K562 (cell line): ENCODE results near the gene HARS1. TPM values are rescaled to one million over a fixed set of nuclear protein-coding genes. Genes with fewer than 3 reads are reported as not detected.

ENCODE experiments used
- GABPB1 ChIP-seq: sonication (generic); formaldehyde crosslinking; IDR thresholded peaks from 2 replicates; pipeline ENCODE4 v1.8.0; 2022; ENCODE audit warnings: mild to moderate bottlenecking, missing genetic modification reagents
- KDM5B ChIP-seq: fragments of 200-600 bp; sonication (generic); IDR thresholded peaks from 2 replicates; pipeline ENCODE4 v1.6.1; 2012; ENCODE audit warnings: low read depth, mild to moderate bottlenecking, moderate library complexity, low read length, control low read depth, inconsistent platforms; ENCODE audit not compliant: insufficient replicate concordance
- MXI1 ChIP-seq: IDR thresholded peaks from 2 replicates; pipeline ENCODE4 v1.6.1; 2011; ENCODE audit warnings: low read depth, mild to moderate bottlenecking, improper control_type of control experiment, low read length
- NFIC ChIP-seq: fragments of 450-650 bp; IDR thresholded peaks from 2 replicates; pipeline ENCODE4 v1.6.1; 2017; ENCODE audit warnings: mild to moderate bottlenecking, inconsistent platforms
- NR4A1 ChIP-seq, 2 experiments: fragments of 250-450 bp in 1 of 2; fragments of 450-650 bp in 1 of 2; sonication (Bioruptor Pico) in 1 of 2; IDR thresholded peaks; 2 replicates each; pipeline versions ENCODE4 v1.4.0 to v1.6.1; 2016 to 2020; ENCODE audit warnings: mild to moderate bottlenecking in 2 of 2, missing compliant biosample characterization in 1 of 2, missing genetic modification characterization in 1 of 2, moderate library complexity in 1 of 2
- NUFIP1 ChIP-seq: fragments of 450-650 bp; IDR thresholded peaks from 2 replicates; pipeline ENCODE4 v1.6.1; 2018; ENCODE audit not compliant: partially characterized antibody
- POLR2G ChIP-seq: fragments of 200-400 bp; formaldehyde crosslinking; IDR thresholded peaks from 2 replicates; pipeline ENCODE4 v1.6.1; 2017; ENCODE audit warnings: low read depth, mild to moderate bottlenecking, antibody characterized with exemption, low read length, moderate library complexity
- ZNF695 ChIP-seq: fragments of 450-650 bp; formaldehyde crosslinking; IDR thresholded peaks from 2 replicates; pipeline ENCODE4 v1.4.0; 2020; ENCODE audit warnings: mild to moderate bottlenecking, moderate library complexity
- polyA plus RNA-seq, 8 experiments: library from polyadenylated mRNA; depleted of rRNA in 4 of 8; stranded (reverse) in 5 of 8; unstranded in 3 of 8; fragments of >200 nt; fragmentation: Nextera tagmentation in 2 of 8; fragmentation: Illumina TruSeq in 1 of 8; extraction: Ambion mirVana in 2 of 8; extraction: Trizol in 1 of 8; gene quantifications; 2 replicates each; pipeline versions ENCODE4 v1.2.1 to v1.2.3, GENCODE V29; 2011 to 2014; ENCODE audit warnings: inconsistent platforms in 1 of 8, missing spikeins in 1 of 8
- total RNA-seq, 7 experiments: library from RNA; depleted of rRNA in 6 of 7; stranded (reverse); fragments of >200 nt in 6 of 7; fragmentation: Illumina TruSeq in 2 of 7; extraction: Trizol in 2 of 7; gene quantifications; 2 replicates each; pipeline versions ENCODE4 v1.2.1 to v1.2.3, GENCODE V29; 2011 to 2021; ENCODE audit warnings: low replicate concordance in 1 of 7
- TF ChIP-seq, protein P1 (sequence below): fragments of 450-650 bp; formaldehyde crosslinking; IDR thresholded peaks from 2 replicates; pipeline ENCODE4 v1.4.0; 2020; ENCODE audit warnings: mild to moderate bottlenecking, moderate library complexity
- TF ChIP-seq, protein P2 (sequence below): fragments of 250-450 bp; sonication (Bioruptor Pico); IDR thresholded peaks from 2 replicates; pipeline ENCODE4 v1.4.0; 2020; ENCODE audit warnings: borderline replicate concordance
- TF ChIP-seq, protein P3 (sequence below): fragments of 250-450 bp; sonication (Bioruptor Pico); IDR thresholded peaks from 2 replicates; pipeline ENCODE4 v1.8.0; 2022; ENCODE audit warnings: moderate library complexity, mild to moderate bottlenecking, inconsistent platforms
- TF ChIP-seq, protein P4 (sequence below): fragments of 450-650 bp; IDR thresholded peaks from 2 replicates; pipeline ENCODE4 v1.6.1; 2014; ENCODE audit warnings: low read depth, mild to moderate bottlenecking, moderate library complexity, borderline replicate concordance
- TF ChIP-seq, protein P5 (sequence below): fragments of 200-800 bp; sonication (Bioruptor generic); IDR thresholded peaks from 2 replicates; pipeline ENCODE4 v1.6.1; 2017; ENCODE audit warnings: missing genetic modification characterization, missing compliant biosample characterization

The HARS1 gene
- total and polyA plus RNA-seq, 9 of the 15 experiments (the other 6 are each of a cell fraction or from before 2014, with no cell fraction given) = 13.5 to 88.5 (median 75.2) TPM

DNA sequence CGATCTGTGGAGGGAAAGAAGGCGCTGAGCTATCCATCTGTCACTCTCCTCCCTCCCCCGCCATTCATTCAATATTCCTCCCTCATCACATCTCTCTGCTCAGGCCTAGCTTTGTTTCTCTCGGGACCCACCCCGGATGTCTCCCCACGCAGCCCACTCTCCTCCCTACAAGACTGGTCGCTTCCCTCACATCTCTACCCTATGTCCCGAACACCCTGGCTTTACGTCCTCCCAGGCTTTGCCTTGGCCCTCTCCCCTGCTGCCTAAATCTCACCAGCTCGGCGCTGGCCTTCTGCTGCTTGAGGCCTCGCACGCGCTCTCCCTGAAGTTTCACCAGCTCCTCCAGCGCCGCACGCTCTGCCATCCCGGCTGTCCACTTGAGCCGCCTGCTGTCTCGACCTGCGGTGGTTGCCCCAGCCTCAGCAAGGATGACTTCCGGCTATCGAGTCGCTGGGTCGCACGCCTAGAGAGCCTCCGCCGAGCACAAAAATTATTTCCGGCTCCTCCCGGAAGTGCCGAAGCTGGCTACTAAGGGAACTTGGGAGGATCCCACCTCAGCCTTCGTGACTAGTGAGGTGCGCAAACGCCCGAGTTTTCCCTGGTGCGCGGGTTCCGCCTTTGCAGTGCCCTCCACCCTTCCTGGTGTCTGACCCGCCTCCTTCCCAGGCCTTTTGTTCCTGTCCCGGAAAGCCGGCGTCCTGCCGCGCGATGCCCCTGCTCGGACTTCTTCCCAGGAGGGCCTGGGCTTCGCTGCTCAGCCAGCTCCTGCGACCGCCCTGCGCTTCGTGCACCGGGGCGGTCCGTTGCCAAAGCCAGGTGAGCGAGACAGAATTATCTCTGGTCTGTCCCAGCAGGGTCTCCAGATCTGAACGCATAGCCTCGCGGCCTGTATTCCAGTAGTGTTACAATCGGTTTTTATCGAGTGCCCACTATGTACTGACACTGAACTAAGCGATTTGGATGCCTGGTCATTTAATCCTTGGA, at the start of gene HARS1, which contains the start of gene HARS2 (continued):
- TF ChIP-seq NR4A1 (CRISPR knock-in tag; IDR thresholded peaks at IDR 0.05) (no peak), NR4A1 (tag; IDR thresholded peaks at IDR 0.05) (0 out of 2 replicates have a peak, but pooled peaks have one; percentile 45), POLR2G (peak; percentile 98), NUFIP1 (no peak), NFIC (peak; percentile 32; the same call in 1 of the 2 replicates), MXI1 (peak; percentile 55; the same call in 1 of the 2 replicates), ZNF695 (0 out of 2 replicates have a peak, but pooled peaks have one; percentile 7), KDM5B (peak; percentile 74), GABPB1 (CRISPR knock-in tag) (peak; percentile 96)
- TF ChIP-seq, protein P1, sequence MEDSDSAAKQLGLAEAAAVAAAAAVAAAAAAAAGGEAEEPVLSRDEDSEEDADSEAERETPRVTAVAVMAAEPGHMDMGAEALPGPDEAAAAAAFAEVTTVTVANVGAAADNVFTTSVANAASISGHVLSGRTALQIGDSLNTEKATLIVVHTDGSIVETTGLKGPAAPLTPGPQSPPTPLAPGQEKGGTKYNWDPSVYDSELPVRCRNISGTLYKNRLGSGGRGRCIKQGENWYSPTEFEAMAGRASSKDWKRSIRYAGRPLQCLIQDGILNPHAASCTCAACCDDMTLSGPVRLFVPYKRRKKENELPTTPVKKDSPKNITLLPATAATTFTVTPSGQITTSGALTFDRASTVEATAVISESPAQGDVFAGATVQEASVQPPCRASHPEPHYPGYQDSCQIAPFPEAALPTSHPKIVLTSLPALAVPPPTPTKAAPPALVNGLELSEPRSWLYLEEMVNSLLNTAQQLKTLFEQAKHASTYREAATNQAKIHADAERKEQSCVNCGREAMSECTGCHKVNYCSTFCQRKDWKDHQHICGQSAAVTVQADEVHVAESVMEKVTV (CRISPR knock-in tag) = no peak
- TF ChIP-seq, protein P2, sequence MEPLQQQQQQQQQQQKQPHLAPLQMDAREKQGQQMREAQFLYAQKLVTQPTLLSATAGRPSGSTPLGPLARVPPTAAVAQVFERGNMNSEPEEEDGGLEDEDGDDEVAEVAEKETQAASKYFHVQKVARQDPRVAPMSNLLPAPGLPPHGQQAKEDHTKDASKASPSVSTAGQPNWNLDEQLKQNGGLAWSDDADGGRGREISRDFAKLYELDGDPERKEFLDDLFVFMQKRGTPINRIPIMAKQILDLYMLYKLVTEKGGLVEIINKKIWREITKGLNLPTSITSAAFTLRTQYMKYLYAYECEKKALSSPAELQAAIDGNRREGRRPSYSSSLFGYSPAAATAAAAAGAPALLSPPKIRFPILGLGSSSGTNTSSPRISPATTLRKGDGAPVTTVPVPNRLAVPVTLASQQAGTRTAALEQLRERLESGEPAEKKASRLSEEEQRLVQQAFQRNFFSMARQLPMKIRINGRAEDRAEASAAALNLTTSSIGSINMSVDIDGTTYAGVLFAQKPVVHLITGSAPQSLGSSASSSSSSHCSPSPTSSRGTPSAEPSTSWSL (CRISPR knock-in tag) = no peak
- TF ChIP-seq, protein P3, sequence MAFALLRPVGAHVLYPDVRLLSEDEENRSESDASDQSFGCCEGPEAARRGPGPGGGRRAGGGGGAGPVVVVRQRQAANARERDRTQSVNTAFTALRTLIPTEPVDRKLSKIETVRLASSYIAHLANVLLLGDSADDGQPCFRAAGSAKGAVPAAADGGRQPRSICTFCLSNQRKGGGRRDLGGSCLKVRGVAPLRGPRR (CRISPR knock-in tag) = no peak
- TF ChIP-seq, protein P4, sequence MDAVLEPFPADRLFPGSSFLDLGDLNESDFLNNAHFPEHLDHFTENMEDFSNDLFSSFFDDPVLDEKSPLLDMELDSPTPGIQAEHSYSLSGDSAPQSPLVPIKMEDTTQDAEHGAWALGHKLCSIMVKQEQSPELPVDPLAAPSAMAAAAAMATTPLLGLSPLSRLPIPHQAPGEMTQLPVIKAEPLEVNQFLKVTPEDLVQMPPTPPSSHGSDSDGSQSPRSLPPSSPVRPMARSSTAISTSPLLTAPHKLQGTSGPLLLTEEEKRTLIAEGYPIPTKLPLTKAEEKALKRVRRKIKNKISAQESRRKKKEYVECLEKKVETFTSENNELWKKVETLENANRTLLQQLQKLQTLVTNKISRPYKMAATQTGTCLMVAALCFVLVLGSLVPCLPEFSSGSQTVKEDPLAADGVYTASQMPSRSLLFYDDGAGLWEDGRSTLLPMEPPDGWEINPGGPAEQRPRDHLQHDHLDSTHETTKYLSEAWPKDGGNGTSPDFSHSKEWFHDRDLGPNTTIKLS = peak; percentile 74; the same call in 1 of the 2 replicates
- TF ChIP-seq, protein P5, sequence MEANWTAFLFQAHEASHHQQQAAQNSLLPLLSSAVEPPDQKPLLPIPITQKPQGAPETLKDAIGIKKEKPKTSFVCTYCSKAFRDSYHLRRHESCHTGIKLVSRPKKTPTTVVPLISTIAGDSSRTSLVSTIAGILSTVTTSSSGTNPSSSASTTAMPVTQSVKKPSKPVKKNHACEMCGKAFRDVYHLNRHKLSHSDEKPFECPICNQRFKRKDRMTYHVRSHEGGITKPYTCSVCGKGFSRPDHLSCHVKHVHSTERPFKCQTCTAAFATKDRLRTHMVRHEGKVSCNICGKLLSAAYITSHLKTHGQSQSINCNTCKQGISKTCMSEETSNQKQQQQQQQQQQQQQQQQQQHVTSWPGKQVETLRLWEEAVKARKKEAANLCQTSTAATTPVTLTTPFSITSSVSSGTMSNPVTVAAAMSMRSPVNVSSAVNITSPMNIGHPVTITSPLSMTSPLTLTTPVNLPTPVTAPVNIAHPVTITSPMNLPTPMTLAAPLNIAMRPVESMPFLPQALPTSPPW (CRISPR knock-in tag) = no peak; the same call in 1 of the 2 replicates
